GM20000 (cell line): ENCODE measurements around the gene COA1.

ENCODE experiments used
- DNase-seq: peaks from one replicate; pipeline ENCODE4 v3.0.0; 2012; ENCODE audit warnings: low spot score
- CTCF ChIP-seq: IDR thresholded peaks from 2 replicates; pipeline ENCODE4 v1.5.1; 2012; ENCODE audit warnings: mild to moderate bottlenecking, control low read depth; ENCODE audit errors: extremely low read depth, missing control alignments

Gene COA1

DNA sequence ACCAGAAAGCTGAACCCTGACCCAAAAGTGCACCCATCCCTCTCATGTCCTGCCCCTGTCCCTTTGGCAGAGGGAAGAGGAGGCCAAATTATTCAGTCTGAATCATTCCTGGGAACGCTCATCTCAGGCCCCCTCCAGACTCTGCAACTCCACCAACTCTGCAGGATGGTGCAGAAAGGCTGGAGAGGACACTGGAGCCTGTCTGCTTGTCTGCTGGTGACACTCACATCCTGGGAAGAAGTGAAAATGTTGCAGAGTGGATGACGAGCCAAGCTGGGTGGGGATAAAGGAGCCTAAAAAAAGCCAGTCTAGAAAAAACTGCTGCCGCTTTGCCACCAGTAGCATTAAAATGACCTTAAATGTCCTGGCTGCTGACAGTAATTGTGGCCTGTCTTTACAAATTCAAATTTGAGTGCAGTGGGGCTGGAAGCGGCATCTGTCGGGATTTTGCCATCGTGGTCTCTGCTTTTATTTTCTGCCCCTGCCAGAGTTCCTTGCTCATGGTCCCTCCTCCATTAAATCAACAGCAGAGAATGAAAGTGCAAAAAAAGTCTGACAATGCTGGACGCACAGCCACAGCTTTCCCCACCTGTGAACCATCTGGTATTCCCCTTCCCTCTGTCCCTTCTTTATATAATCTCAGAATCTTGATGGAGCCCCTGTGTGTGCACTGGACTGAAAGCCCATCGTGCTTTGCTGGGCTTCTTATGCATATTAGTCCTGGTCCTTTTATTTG lies 82.6 kb downstream of the COA1 start:
- TF ChIP-seq CTCF: no peak
- no peak for DNase-seq

DNA sequence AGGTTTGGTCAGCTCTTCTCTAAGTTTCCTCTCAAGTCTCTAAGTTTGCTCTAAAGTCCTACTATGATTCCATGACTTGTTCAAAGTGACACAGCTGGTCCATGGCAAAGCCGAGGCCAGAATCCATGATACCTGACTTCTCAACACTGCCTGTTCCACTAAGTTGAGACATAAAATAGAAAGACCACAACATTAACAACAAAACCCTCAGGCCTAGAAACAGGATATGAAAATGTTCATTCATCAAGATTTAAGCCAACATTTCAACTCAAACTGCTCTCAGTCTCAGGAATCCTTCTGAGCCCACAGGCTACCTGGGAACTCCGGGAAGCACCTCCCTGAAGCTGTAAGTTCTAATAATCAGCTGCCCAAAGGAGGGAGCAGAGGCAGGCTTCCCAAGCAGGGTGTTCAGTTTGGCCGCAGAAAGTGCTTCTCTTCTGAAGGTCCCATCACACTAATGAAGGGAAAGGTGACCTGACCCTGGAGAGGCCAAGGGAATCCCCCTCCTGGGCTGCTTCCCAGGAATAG lies 83.6 kb downstream of the COA1 start:
- DNase-seq: no peak
- TF ChIP-seq CTCF: no peak

GRCh38 chr7:43643846-43644245 lies 85.5 kb downstream of the COA1 start:
- TF ChIP-seq CTCF: no peak
- DNase-seq: no peak

GRCh38 chr7:43642897-43643630 lies 86.3 kb downstream of the COA1 start:
- DNase-seq: no peak
- TF ChIP-seq CTCF: no peak

DNA sequence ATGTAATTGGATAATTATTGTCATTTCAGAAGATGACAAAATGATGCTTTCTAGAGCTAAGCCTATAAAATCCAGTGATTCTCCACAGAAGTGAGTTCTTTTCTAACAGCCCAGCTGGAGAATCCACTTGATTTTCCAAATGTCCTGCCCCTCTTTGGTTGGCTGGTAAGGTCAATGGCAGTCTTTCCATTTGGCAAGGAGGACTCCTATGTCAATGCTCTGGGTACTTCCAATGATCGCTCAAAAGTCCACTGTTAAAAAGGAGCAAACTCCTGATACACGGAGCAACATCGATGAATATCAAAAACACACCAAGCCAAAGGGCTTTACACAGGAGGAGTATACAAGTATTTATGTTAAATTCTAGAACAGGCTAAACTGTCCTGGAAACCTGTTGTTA lies 88.6 kb downstream of the COA1 start:
- TF ChIP-seq CTCF: no peak
- DNase-seq: no peak

GRCh38 chr7:43639858-43640491 lies 89.3 kb downstream of the COA1 start:
- DNase-seq: no peak
- TF ChIP-seq CTCF: no peak
